Measurements from ENCODE around the gene PDZK1. TPM values are rescaled to one million over a fixed set of nuclear protein-coding genes. Genes with fewer than 3 reads are reported as not detected.

Gene PDZK1
- total RNA-seq, 1 experiment from 2014 or later = 0.27 TPM

GRCh38 chr1:145716641-145717345, 9.6 kb upstream of the PDZK1 start:
- H3K4me3 ChIP-seq (replicated peaks in 1 of 2; ENCODE audit: low read depth in 1 of 2, low read length in 2 of 2) = no peak overlapping the region
- RAD21 ChIA-PET (ENCODE audit: low non-redundant PET in 1 of 2, low total read pairs in 2 of 2, uncharacterized antibody in 2 of 2, unreplicated experiment in 2 of 2) = no interaction called here
- TF ChIP-seq SP1 (IDR thresholded peaks at IDR 0.05; ENCODE audit: low read depth) = no peak
- no peak for TF ChIP-seq CEBPB (IDR thresholded peaks at IDR 0.05; ENCODE audit: low read depth)
- TF ChIP-seq POLR2AphosphoS5 (IDR thresholded peaks at IDR 0.05; ENCODE audit: low read depth, low read length) = no peak
- TF ChIP-seq, protein P1, sequence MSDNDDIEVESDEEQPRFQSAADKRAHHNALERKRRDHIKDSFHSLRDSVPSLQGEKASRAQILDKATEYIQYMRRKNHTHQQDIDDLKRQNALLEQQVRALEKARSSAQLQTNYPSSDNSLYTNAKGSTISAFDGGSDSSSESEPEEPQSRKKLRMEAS (IDR thresholded peaks at IDR 0.05) = no peak
- TF ChIP-seq YY1 (IDR thresholded peaks at IDR 0.05; ENCODE audit: extremely low read depth, insufficient replicate concordance, low read depth, low read length) = no peak
- H3K4me1 ChIP-seq (ENCODE audit: control insufficient read depth in 1 of 2, insufficient read depth in 2 of 2, low read length in 2 of 2) = peaks cover 8 to 19% of the 10 kb centered on the region in 2 experiments
- H3K4me2 ChIP-seq (ENCODE audit: low read length) = no peak overlapping the region
- POLR2A ChIA-PET = no interaction called here
- no peaks in the 10 kb centered on the region for H3K79me2 ChIP-seq (ENCODE audit: insufficient read depth, low read length)
- BruUV-seq (replicated peaks) = no TSS peak
- intact Hi-C loops (cut with micrococcal nuclease) = no loop called here
- no peaks in the 10 kb centered on the region for H3K27me3 ChIP-seq (ENCODE audit: insufficient read depth, low read length)
- H3K9ac ChIP-seq (ENCODE audit: low read length) = no peak overlapping the region
- no peaks in the 10 kb centered on the region for H3K9me3 ChIP-seq (ENCODE audit: control insufficient read depth in 1 of 2, insufficient read depth in 1 of 2, low read depth in 1 of 2, low read length in 2 of 2)
- ATAC-seq (no peak), DNase-seq (ENCODE audit: low read depth, low spot score) (no peak)
- CTCF ChIA-PET = no interaction called here
- no peaks in the 10 kb centered on the region for H4K20me1 ChIP-seq (ENCODE audit: insufficient read depth)
- H3K9me2 ChIP-seq (ENCODE audit: insufficient read depth) = no peaks in the 10 kb centered on the region
- H3K36me3 ChIP-seq (ENCODE audit: control insufficient read depth in 1 of 2, insufficient read depth in 2 of 2, low read length in 2 of 2) = no peaks in the 10 kb centered on the region
- no peak overlapping the region for H2AFZ ChIP-seq (ENCODE audit: low read depth, low read length, poor library complexity, severe bottlenecking)
- no peak overlapping the region for H3K27ac ChIP-seq (ENCODE audit: low read depth, low read length)

GRCh38 chr1:145714524-145715111, 7.5 kb upstream of the PDZK1 start:
- H3K27ac ChIP-seq (ENCODE audit: low read depth, low read length) = no peak overlapping the region
- no peak overlapping the region for H2AFZ ChIP-seq (ENCODE audit: low read depth, low read length, poor library complexity, severe bottlenecking)
- H4K20me1 ChIP-seq (ENCODE audit: insufficient read depth) = no peaks in the 10 kb centered on the region
- ChIA-PET CTCF (no interaction called here), RAD21 (ENCODE audit: low non-redundant PET in 1 of 2, low total read pairs in 2 of 2, uncharacterized antibody in 2 of 2, unreplicated experiment in 2 of 2) (no interaction called here), POLR2A (no interaction called here)
- H3K27me3 ChIP-seq (ENCODE audit: insufficient read depth, low read length) = no peaks in the 10 kb centered on the region
- H3K79me2 ChIP-seq (ENCODE audit: insufficient read depth, low read length) = no peaks in the 10 kb centered on the region
- no peaks in the 10 kb centered on the region for H3K4me1 ChIP-seq (ENCODE audit: control insufficient read depth in 1 of 2, insufficient read depth in 2 of 2, low read length in 2 of 2)
- no peak overlapping the region for H3K9ac ChIP-seq (ENCODE audit: low read length)
- no peak for ATAC-seq
- H3K9me3 ChIP-seq (ENCODE audit: control insufficient read depth in 1 of 2, insufficient read depth in 1 of 2, low read depth in 1 of 2, low read length in 2 of 2) = no peaks in the 10 kb centered on the region
- DNase-seq (ENCODE audit: low read depth, low spot score) = no peak
- H3K36me3 ChIP-seq (ENCODE audit: control insufficient read depth in 1 of 2, insufficient read depth in 2 of 2, low read length in 2 of 2) = no peaks in the 10 kb centered on the region
- intact Hi-C loops (cut with micrococcal nuclease) = no loop called here
- H3K4me3 ChIP-seq (replicated peaks in 1 of 2; ENCODE audit: low read depth in 1 of 2, low read length in 2 of 2) = no peak overlapping the region
- no peak overlapping the region for H3K4me2 ChIP-seq (ENCODE audit: low read length)
- TF ChIP-seq SRF (IDR thresholded peaks at IDR 0.05; ENCODE audit: low read depth) (no peak), ZBTB33 (IDR thresholded peaks at IDR 0.05; ENCODE audit: extremely low read depth, insufficient replicate concordance, low read length) (no peak), FOSL1 (IDR thresholded peaks at IDR 0.05; ENCODE audit: low read depth) (no peak), RAD21 (IDR thresholded peaks at IDR 0.05; ENCODE audit: low read depth) (no peak), CEBPB (IDR thresholded peaks at IDR 0.05; ENCODE audit: low read depth) (no peak), YY1 (IDR thresholded peaks at IDR 0.05; ENCODE audit: extremely low read depth, insufficient replicate concordance, low read depth, low read length) (no peak), CBX3 (IDR thresholded peaks at IDR 0.05; ENCODE audit: low read depth) (no peak), EZH2phosphoT487 (IDR thresholded peaks at IDR 0.05; ENCODE audit: borderline replicate concordance) (no peak), SIN3A (IDR thresholded peaks at IDR 0.05; ENCODE audit: low read depth) (no peak), ZNF274 (IDR thresholded peaks at IDR 0.05; ENCODE audit: low read depth, low read length) (no peak), ZFX (IDR thresholded peaks at IDR 0.05) (no peak)
- TF ChIP-seq, protein P2, sequence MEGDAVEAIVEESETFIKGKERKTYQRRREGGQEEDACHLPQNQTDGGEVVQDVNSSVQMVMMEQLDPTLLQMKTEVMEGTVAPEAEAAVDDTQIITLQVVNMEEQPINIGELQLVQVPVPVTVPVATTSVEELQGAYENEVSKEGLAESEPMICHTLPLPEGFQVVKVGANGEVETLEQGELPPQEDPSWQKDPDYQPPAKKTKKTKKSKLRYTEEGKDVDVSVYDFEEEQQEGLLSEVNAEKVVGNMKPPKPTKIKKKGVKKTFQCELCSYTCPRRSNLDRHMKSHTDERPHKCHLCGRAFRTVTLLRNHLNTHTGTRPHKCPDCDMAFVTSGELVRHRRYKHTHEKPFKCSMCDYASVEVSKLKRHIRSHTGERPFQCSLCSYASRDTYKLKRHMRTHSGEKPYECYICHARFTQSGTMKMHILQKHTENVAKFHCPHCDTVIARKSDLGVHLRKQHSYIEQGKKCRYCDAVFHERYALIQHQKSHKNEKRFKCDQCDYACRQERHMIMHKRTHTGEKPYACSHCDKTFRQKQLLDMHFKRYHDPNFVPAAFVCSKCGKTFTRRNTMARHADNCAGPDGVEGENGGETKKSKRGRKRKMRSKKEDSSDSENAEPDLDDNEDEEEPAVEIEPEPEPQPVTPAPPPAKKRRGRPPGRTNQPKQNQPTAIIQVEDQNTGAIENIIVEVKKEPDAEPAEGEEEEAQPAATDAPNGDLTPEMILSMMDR (IDR thresholded peaks at IDR 0.05 in 2 of 3, conservative IDR thresholded peaks at IDR 0.05 in 1 of 3; ENCODE audit: borderline replicate concordance in 1 of 3, insufficient read depth in 1 of 3, low read depth in 2 of 3, low read length in 2 of 3) = no peak
- TF ChIP-seq, protein P3, sequence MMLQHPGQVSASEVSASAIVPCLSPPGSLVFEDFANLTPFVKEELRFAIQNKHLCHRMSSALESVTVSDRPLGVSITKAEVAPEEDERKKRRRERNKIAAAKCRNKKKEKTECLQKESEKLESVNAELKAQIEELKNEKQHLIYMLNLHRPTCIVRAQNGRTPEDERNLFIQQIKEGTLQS (IDR thresholded peaks at IDR 0.05) = no peak
- H3K9me2 ChIP-seq (ENCODE audit: insufficient read depth) = no peaks in the 10 kb centered on the region
- no TSS peak for BruUV-seq (replicated peaks)
